ENCODE measurements around the gene ARMC5.

The ARMC5 gene

GRCh38 chr16:31507929-31508705 is 48.8 kb downstream of the ARMC5 start, which contains the start of gene RUSF1:
Gene RUSF1, minus strand, starts transcription at chr16:31508391. Its CDS starts 18 bp downstream, at chr16:31508373.
- H3K27me3 ChIP-seq (ENCODE audit: low read depth, low read length), result no peaks in the 10 kb centered on the region
- H4K20me1 ChIP-seq (ENCODE audit: insufficient read depth, low read length), result peaks cover 6% of the 10 kb centered on the region; the same call in 1 of the 2 replicates
- peak within 1 kb of the TSS; percentile 81 for H3K4me3 ChIP-seq (ENCODE audit: low read length)
- H3K27ac ChIP-seq (ENCODE audit: low read length), result peak within 1 kb of the TSS; percentile 52
- peaks cover 30% of the 10 kb centered on the region for H3K4me1 ChIP-seq (ENCODE audit: low read length)
- TF ChIP-seq EZH2phosphoT487 (IDR thresholded peaks at IDR 0.05; ENCODE audit: low read depth) (no peak), CTCF (IDR thresholded peaks at IDR 0.05; ENCODE audit: low read depth, low read length) (no peak)
- peaks cover 25% of the 10 kb centered on the region for H3K79me2 ChIP-seq (ENCODE audit: low read length)
- H3K9ac ChIP-seq (ENCODE audit: low read length), result peak within 1 kb of the TSS; percentile 79
- no peaks in the 10 kb centered on the region for H3K9me3 ChIP-seq (ENCODE audit: insufficient read depth, low read length)
- H3K4me2 ChIP-seq (ENCODE audit: low read length), result peak within 1 kb of the TSS; percentile 91
- peak within 1 kb of the TSS; percentile 65 for H2AFZ ChIP-seq (ENCODE audit: low read depth, low read length)
- H3K36me3 ChIP-seq (replicated peaks; ENCODE audit: low read depth, low read length), result peaks cover 4% of the 10 kb centered on the region

- H3K27ac ChIP-seq (ENCODE audit: low read length), result peak overlapping the region; percentile 33
- H3K4me2 ChIP-seq (ENCODE audit: low read length), result peak overlapping the region; percentile 71
- peaks cover 25% of the 10 kb centered on the region for H3K79me2 ChIP-seq (ENCODE audit: low read length)
- TF ChIP-seq EZH2phosphoT487 (IDR thresholded peaks at IDR 0.05; ENCODE audit: low read depth) (no peak), CTCF (IDR thresholded peaks at IDR 0.05; ENCODE audit: low read depth, low read length) (no peak)
- peaks cover 4% of the 10 kb centered on the region for H3K36me3 ChIP-seq (replicated peaks; ENCODE audit: low read depth, low read length)
- peak overlapping the region; percentile 79 for H3K9ac ChIP-seq (ENCODE audit: low read length)
- peaks cover 6% of the 10 kb centered on the region; the same call in 1 of the 2 replicates for H4K20me1 ChIP-seq (ENCODE audit: insufficient read depth, low read length)
- peaks cover 30% of the 10 kb centered on the region for H3K4me1 ChIP-seq (ENCODE audit: low read length)
- H3K9me3 ChIP-seq (ENCODE audit: insufficient read depth, low read length), result no peaks in the 10 kb centered on the region
- peak overlapping the region; percentile 65 for H2AFZ ChIP-seq (ENCODE audit: low read depth, low read length)
- H3K4me3 ChIP-seq (ENCODE audit: low read length), result peak overlapping the region; percentile 81
- H3K27me3 ChIP-seq (ENCODE audit: low read depth, low read length), result no peaks in the 10 kb centered on the region
These were observed 49.5 kb downstream of the ARMC5 start for GRCh38 chr16:31508706-31509195.

DNA sequence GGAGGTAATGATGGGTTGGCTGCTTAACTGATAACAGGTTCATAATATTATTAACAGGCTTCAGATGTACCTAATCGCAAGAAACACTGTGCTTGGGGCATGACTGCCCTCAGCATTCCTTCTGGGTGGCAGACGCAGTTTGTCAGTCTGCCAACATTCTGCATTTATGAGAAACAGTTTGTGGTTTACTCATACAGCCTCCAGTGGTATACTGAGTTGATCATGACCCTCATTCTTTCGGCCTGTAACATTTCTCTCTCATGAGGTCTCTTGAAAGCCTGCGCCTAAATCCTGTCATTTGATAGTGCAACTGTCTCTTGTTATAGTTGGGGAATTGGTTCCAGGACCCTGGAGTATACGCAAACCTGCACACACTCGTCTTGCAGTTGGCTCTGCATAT is 53.8 kb downstream of the ARMC5 start:
- TF ChIP-seq EZH2phosphoT487 (IDR thresholded peaks at IDR 0.05; ENCODE audit: low read depth) (no peak), CTCF (IDR thresholded peaks at IDR 0.05; ENCODE audit: low read depth, low read length) (no peak)
- H3K36me3 ChIP-seq (replicated peaks; ENCODE audit: low read depth, low read length), result no peaks in the 10 kb centered on the region
- no peak overlapping the region for H3K27ac ChIP-seq (ENCODE audit: low read length)
- no peak overlapping the region for H3K4me3 ChIP-seq (ENCODE audit: low read length)
- no peaks in the 10 kb centered on the region for H3K27me3 ChIP-seq (ENCODE audit: low read depth, low read length)
- H3K9me3 ChIP-seq (ENCODE audit: insufficient read depth, low read length), result no peaks in the 10 kb centered on the region
- no peaks in the 10 kb centered on the region for H4K20me1 ChIP-seq (ENCODE audit: insufficient read depth, low read length)
- no peak overlapping the region for H2AFZ ChIP-seq (ENCODE audit: low read depth, low read length)
- H3K9ac ChIP-seq (ENCODE audit: low read length), result no peak overlapping the region
- H3K4me2 ChIP-seq (ENCODE audit: low read length), result no peak overlapping the region
- peaks cover 10% of the 10 kb centered on the region for H3K79me2 ChIP-seq (ENCODE audit: low read length)
- peaks cover 8% of the 10 kb centered on the region for H3K4me1 ChIP-seq (ENCODE audit: low read length)

GRCh38 chr16:31513884-31514283 is 54.6 kb downstream of the ARMC5 start:
- no peak overlapping the region for H3K27ac ChIP-seq (ENCODE audit: low read length)
- H3K4me2 ChIP-seq (ENCODE audit: low read length), result no peak overlapping the region
- H3K4me3 ChIP-seq (ENCODE audit: low read length), result no peak overlapping the region
- H3K9me3 ChIP-seq (ENCODE audit: insufficient read depth, low read length), result no peaks in the 10 kb centered on the region
- TF ChIP-seq EZH2phosphoT487 (IDR thresholded peaks at IDR 0.05; ENCODE audit: low read depth) (no peak), CTCF (IDR thresholded peaks at IDR 0.05; ENCODE audit: low read depth, low read length) (no peak)
- no peak overlapping the region for H3K9ac ChIP-seq (ENCODE audit: low read length)
- no peaks in the 10 kb centered on the region for H4K20me1 ChIP-seq (ENCODE audit: insufficient read depth, low read length)
- peaks cover 7% of the 10 kb centered on the region for H3K4me1 ChIP-seq (ENCODE audit: low read length)
- no peaks in the 10 kb centered on the region for H3K27me3 ChIP-seq (ENCODE audit: low read depth, low read length)
- H3K79me2 ChIP-seq (ENCODE audit: low read length), result peaks cover 4% of the 10 kb centered on the region
- H3K36me3 ChIP-seq (replicated peaks; ENCODE audit: low read depth, low read length), result no peaks in the 10 kb centered on the region
- no peak overlapping the region for H2AFZ ChIP-seq (ENCODE audit: low read depth, low read length)
